GM12878 (cell line): ENCODE measurements around the gene RNF223. TPM values are rescaled to one million over a fixed set of nuclear protein-coding genes. Genes with fewer than 3 reads are reported as not detected.
"Not testable (repeated sequence)": the region's sequence is repeated elsewhere in the genome, so short reads cannot be mapped to it uniquely, and the experiment has no call there.

ENCODE experiments used
- ATAC-seq: fragments of 200-7000 bp; cut with Tn5 transposase; 3 replicates; pipeline ENCODE4 v1.9.1; 2020; ENCODE audit warnings: mild to moderate bottlenecking, moderate library complexity
- BruUV-seq: library from RNA; stranded (reverse); fragments of 400-500 nt; replicated peaks from 2 replicates; lab custom pipeline; 2021; lab: Mats Ljungman, UMichigan
- CTCF ChIA-PET: fragments of 300-600 bp; sonication (Branson Sonifier 250); formaldehyde crosslinking; extraction: SDS; loops from one replicate; lab custom pipeline; 2021; ENCODE audit warnings: inconsistent platforms; lab: Yijun Ruan, JAX
- POLR2A ChIA-PET: fragments of 350-600 bp; formaldehyde crosslinking; extraction: SDS; loops from one replicate; lab custom pipeline; 2021; ENCODE audit warnings: inconsistent platforms; lab: Charles Lee
- RAD21 ChIA-PET: fragments of 300-600 bp; sonication (Branson Sonifier 250); formaldehyde crosslinking; loops from one replicate; lab custom pipeline; 2023; ENCODE audit warnings: antibody characterized with exemption; ENCODE audit not compliant: unreplicated experiment; lab: Charles Lee
- SMC1A ChIA-PET: fragments of 300-600 bp; sonication (Branson Sonifier 250); formaldehyde crosslinking; loops from one replicate; lab custom pipeline; 2023; ENCODE audit not compliant: unreplicated experiment, uncharacterized antibody; lab: Charles Lee
- DNase-seq: peaks from one replicate; pipeline ENCODE4 v3.0.0-alpha.2; 2011; ENCODE audit warnings: low read depth, low spot score
- FAIRE-seq: peaks from 3 replicates; lab custom pipeline; 2011; peaks lifted over from hg19 to GRCh38; lab: Jason Lieb, UNC
- H2AFZ ChIP-seq: 2 replicates; pipeline ENCODE4 v1.6.0; 2011; ENCODE audit warnings: low read depth, low read length, control low read depth; ENCODE audit not compliant: control insufficient read depth
- H3K27ac ChIP-seq: 2 replicates; pipeline ENCODE4 v1.5.1; 2011; ENCODE audit warnings: control low read depth; ENCODE audit not compliant: control insufficient read depth, insufficient read depth
- H3K27me3 ChIP-seq, 2 experiments: replicated peaks in 1 of 2; 2 replicates each; pipeline versions ENCODE4 v1.6.0 to v1.6.1; 2011; ENCODE audit warnings: low read length in 1 of 2; ENCODE audit not compliant: control insufficient read depth in 2 of 2, insufficient read depth in 2 of 2
- H3K36me3 ChIP-seq, 2 experiments: 2 replicates each; pipeline ENCODE4 v1.5.1; 2011; ENCODE audit warnings: low read length in 1 of 2; ENCODE audit not compliant: control insufficient read depth in 2 of 2, insufficient read depth in 2 of 2
- H3K4me1 ChIP-seq: 2 replicates; pipeline ENCODE4 v1.6.1; 2011; ENCODE audit warnings: mild to moderate bottlenecking, low read length, moderate library complexity, mixed read lengths; ENCODE audit not compliant: control insufficient read depth, insufficient read depth
- H3K4me2 ChIP-seq: 2 replicates; pipeline ENCODE4 v1.6.0; 2011; ENCODE audit warnings: control low read depth; ENCODE audit not compliant: control insufficient read depth, insufficient read depth
- H3K4me3 ChIP-seq: fragments of 200-600 bp; sonication (generic); 2 replicates; pipeline ENCODE4 v1.5.1; 2016
- H3K79me2 ChIP-seq: 2 replicates; pipeline ENCODE4 v1.6.0; 2011; ENCODE audit warnings: low read length; ENCODE audit not compliant: control insufficient read depth, insufficient read depth
- H3K9ac ChIP-seq: 2 replicates; pipeline ENCODE4 v1.8.0; 2011; ENCODE audit warnings: low read length, control low read depth, mixed read lengths; ENCODE audit not compliant: control insufficient read depth, insufficient read depth
- H3K9me3 ChIP-seq: replicated peaks from 3 replicates; pipeline ENCODE4 v1.5.1; 2011; ENCODE audit warnings: mild to moderate bottlenecking, low read length; ENCODE audit not compliant: control insufficient read depth, insufficient read depth
- H4K20me1 ChIP-seq: 2 replicates; pipeline ENCODE4 v1.6.0; 2011; ENCODE audit not compliant: control insufficient read depth, insufficient read depth
- ASH2L ChIP-seq: fragments of 300-600, 200-600 bp; sonication (generic); IDR thresholded peaks from 2 replicates; pipeline ENCODE4 v1.6.1; 2017; ENCODE audit warnings: low read depth, mild to moderate bottlenecking, borderline replicate concordance
- BACH1 ChIP-seq: fragments of 450-650 bp; IDR thresholded peaks from 2 replicates; pipeline ENCODE4 v1.6.1; 2017; ENCODE audit warnings: mild to moderate bottlenecking, borderline replicate concordance
- CHD1 ChIP-seq: IDR thresholded peaks from 2 replicates; pipeline ENCODE4 v1.6.1; 2012; ENCODE audit warnings: low read depth, low read length, improper control_type of control experiment
- EGR1 ChIP-seq, 2 experiments: IDR thresholded peaks; 1 replicate in 1 of 2; 2 replicates in 1 of 2; pipeline ENCODE4 v1.6.1; 2011 to 2012; ENCODE audit warnings: low read depth in 2 of 2, low read length in 2 of 2, borderline replicate concordance in 1 of 2, mild to moderate bottlenecking in 1 of 2, moderate library complexity in 1 of 2
- HDAC2 ChIP-seq: fragments of 200-600 bp; sonication (generic); IDR thresholded peaks from 2 replicates; pipeline ENCODE4 v1.6.1; 2017
- MYC ChIP-seq: IDR thresholded peaks from 2 replicates; pipeline ENCODE4 v1.6.1; 2011; ENCODE audit warnings: mild to moderate bottlenecking, low read length, moderate library complexity, inconsistent platforms; ENCODE audit not compliant: insufficient read depth, insufficient replicate concordance, insufficient read length, severe bottlenecking
- SREBF1 ChIP-seq: IDR thresholded peaks from 2 replicates; pipeline ENCODE4 v1.6.1; 2012; ENCODE audit warnings: mild to moderate bottlenecking, low read length
- TAF1 ChIP-seq: IDR thresholded peaks from 2 replicates; pipeline ENCODE4 v1.6.1; 2011; ENCODE audit warnings: mild to moderate bottlenecking, low read depth, low read length, borderline replicate concordance
- TBL1XR1 ChIP-seq: IDR thresholded peaks from 2 replicates; pipeline ENCODE4 v1.6.1; 2012; ENCODE audit warnings: low read depth, low read length, improper control_type of control experiment
- ZBED1 ChIP-seq: IDR thresholded peaks from 2 replicates; pipeline ENCODE4 v1.6.1; 2016; ENCODE audit warnings: borderline replicate concordance
- whole genome bisulfite sequencing: methylation state at CpG from one replicate; pipeline ENCODE4 v1.1.6; 2016; ENCODE audit warnings: low lambda C conversion rate; ENCODE audit not compliant: insufficient replicate concordance, insufficient coverage; ENCODE audit errors: missing lambda C conversion rate; 5-methylcytosine and 5-hydroxymethylcytosine counted together
- in situ Hi-C: fragments of 300-500 bp; cut with MboI; formaldehyde crosslinking; loops from 9 replicates; pipeline ENCODE4 v1.14.3; 2018; ENCODE audit warnings: mixed read lengths
- intact Hi-C: fragments of 100-400 bp; cut with micrococcal nuclease; formaldehyde crosslinking; loops from one replicate; pipeline ENCODE4 v1.14.2; 2022; ENCODE audit not compliant: unreplicated experiment
- polyA plus RNA-seq, 11 experiments: library from polyadenylated mRNA; depleted of rRNA in 4 of 11; unstranded in 6 of 11; stranded (reverse) in 5 of 11; fragments of >200 nt; fragmentation: Nextera tagmentation in 4 of 11; fragmentation: Illumina TruSeq in 1 of 11; extraction: Ambion mirVana in 4 of 11; extraction: Trizol in 1 of 11; gene quantifications; 1 replicate in 1 of 11; 2 replicates in 10 of 11; pipeline versions ENCODE4 v1.2.1 to v1.2.3, GENCODE V29; 2011 to 2016; ENCODE audit warnings: inconsistent platforms in 2 of 11, missing spikeins in 2 of 11, low read depth in 1 of 11
- total RNA-seq, 4 experiments: library from RNA; depleted of rRNA in 3 of 4; stranded (reverse); fragments of >200 nt in 3 of 4; fragmentation: Illumina TruSeq in 1 of 4; extraction: Trizol in 1 of 4; gene quantifications; 2 replicates each; pipeline versions ENCODE4 v1.2.1 to v1.2.3, GENCODE V29; 2013 to 2021

Gene RNF223
- total and polyA plus RNA-seq, 10 of the 15 experiments (the other 5 are each of a cell fraction or from before 2014, with no cell fraction given): 0.06 TPM; not detected in 9

GRCh38 chr1:1098681-1099421 is 24.7 kb upstream of the RNF223 start:
- no peaks in the 10 kb centered on the region for H3K79me2 ChIP-seq
- FAIRE-seq (no peak), DNase-seq (no peak), ATAC-seq (no peak)
- no peak overlapping the region for H3K4me2 ChIP-seq
- in situ Hi-C loops (no loop called here), intact Hi-C loops (no loop called here)
- BruUV-seq: TSS peak; percentile 35
- RAD21 ChIA-PET: no interaction called here
- H3K27me3 ChIP-seq: no peaks in the 10 kb centered on the region
- no peaks in the 10 kb centered on the region for H3K4me1 ChIP-seq
- no peak overlapping the region for H2AFZ ChIP-seq
- CTCF ChIA-PET: no interaction called here
- no peaks in the 10 kb centered on the region for H4K20me1 ChIP-seq
- WGBS: 93% methylated on average over 18 of the region's 18 CpGs
- TF ChIP-seq TBL1XR1 (no peak), ASH2L (no peak), CHD1 (no peak), SREBF1 (no peak), HDAC2 (no peak), BACH1 (no peak), EGR1 (IDR thresholded peaks at IDR 0.05; ENCODE audit: borderline replicate concordance in 1 of 2, low read depth in 2 of 2, low read length in 2 of 2) (no peak), MYC (no peak), ZBED1 (no peak), TAF1 (no peak)
- no peak overlapping the region for H3K9ac ChIP-seq
- H3K27ac ChIP-seq: no peak overlapping the region
- POLR2A ChIA-PET: no interaction called here
- H3K4me3 ChIP-seq: no peak overlapping the region
- no peaks in the 10 kb centered on the region for H3K36me3 ChIP-seq
- H3K9me3 ChIP-seq: peaks cover 3% of the 10 kb centered on the region; the same call in 1 of the 3 replicates
- SMC1A ChIA-PET: no interaction called here

- FAIRE-seq, POLR2A ChIA-PET, BruUV-seq, H3K4me3 ChIP-seq, H3K79me2 ChIP-seq, H2AFZ ChIP-seq, H3K9me3 ChIP-seq, RAD21 ChIA-PET, H3K9ac ChIP-seq, intact Hi-C loops, H3K4me2 ChIP-seq, H4K20me1 ChIP-seq, H3K36me3 ChIP-seq, H3K27ac ChIP-seq, ATAC-seq, CTCF ChIA-PET, H3K4me1 ChIP-seq, DNase-seq, SMC1A ChIA-PET, H3K27me3 ChIP-seq, in situ Hi-C loops: not testable (repeated sequence)
- WGBS: 85% methylated on average over 5 of the region's 5 CpGs
These were observed 22.0 kb upstream of the RNF223 start for GRCh38 chr1:1096136-1096535.
